GOT3 (cell line): Measurements from ENCODE around the gene COX19.

Experiments
- DNase-seq: peaks from one replicate; lab custom pipeline; 2025; ENCODE audit warnings: mixed read lengths; lab: John Stamatoyannopoulos, UW

COX19 gene

GRCh38 chr7:974820-975681 lies at the start of gene COX19:
TSS of gene COX19 (minus strand) at chr7:975549. CDS start at chr7:975509, 40 bp downstream.
- DNase-seq, result peak; percentile 85

- DNase-seq, result no peak
Observed at GRCh38 chr7:1024331-1024841, 49.0 kb upstream of the COX19 start.

GRCh38 chr7:1022801-1023465 lies 47.6 kb upstream of the COX19 start:
- DNase-seq, result no peak

GRCh38 chr7:1022356-1022755 lies 47.0 kb upstream of the COX19 start:
- DNase-seq, result no peak

GRCh38 chr7:1021931-1022330 lies 46.6 kb upstream of the COX19 start:
- DNase-seq, result no peak

- no peak for DNase-seq
Observed at GRCh38 chr7:1021366-1021765, 46.0 kb upstream of the COX19 start.

- DNase-seq, result no peak
Observed at GRCh38 chr7:1020849-1021251, 45.5 kb upstream of the COX19 start.

GRCh38 chr7:1019789-1020610 lies 44.7 kb upstream of the COX19 start:
- no peak for DNase-seq

- no peak for DNase-seq
Observed at GRCh38 chr7:1019255-1019785, 44.0 kb upstream of the COX19 start.

GRCh38 chr7:1018334-1018695 lies 43.0 kb upstream of the COX19 start:
- no peak for DNase-seq

- DNase-seq, result no peak
Observed at GRCh38 chr7:1017586-1018333, 42.4 kb upstream of the COX19 start.

GRCh38 chr7:1016577-1017531 lies 41.5 kb upstream of the COX19 start:
- no peak for DNase-seq

GRCh38 chr7:1015196-1016121 lies 40.1 kb upstream of the COX19 start:
- DNase-seq, result no peak

GRCh38 chr7:1014681-1015080 lies 39.3 kb upstream of the COX19 start:
- no peak for DNase-seq

- DNase-seq, result no peak
Observed at GRCh38 chr7:1013581-1013980, 38.2 kb upstream of the COX19 start.

GRCh38 chr7:1012716-1013095 lies 37.4 kb upstream of the COX19 start:
- DNase-seq, result no peak

GRCh38 chr7:1012004-1012715 lies 36.8 kb upstream of the COX19 start:
- DNase-seq, result no peak

GRCh38 chr7:1011297-1012003 lies 36.1 kb upstream of the COX19 start:
- DNase-seq, result no peak
